ENCODE data around the gene CENPB.

The CENPB gene

GRCh38 chr20:3745686-3746173 is 40.8 kb downstream of the CENPB start:
- no peak for DNase-seq

- peak; percentile 67 for DNase-seq
These were observed 41.5 kb downstream of the CENPB start for GRCh38 chr20:3744806-3745685.

DNA sequence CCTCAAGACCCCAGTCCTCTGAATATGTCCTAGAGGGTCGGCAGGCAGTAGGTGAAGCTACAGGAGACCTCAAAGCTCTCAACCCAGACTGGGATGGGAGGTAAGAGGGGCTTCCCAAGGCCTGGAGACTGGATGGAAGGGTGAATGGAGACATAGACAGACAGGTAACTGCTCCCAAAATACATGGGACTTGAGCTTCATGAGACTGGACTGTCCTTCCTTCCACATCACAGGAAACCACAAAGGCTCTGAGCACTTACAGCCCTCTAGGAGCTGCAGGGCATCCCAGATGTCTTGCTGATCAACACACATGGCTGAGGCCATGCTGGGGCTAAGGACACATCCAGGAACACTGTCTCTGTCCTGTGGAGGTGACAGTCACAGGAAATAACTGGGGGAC is 42.5 kb downstream of the CENPB start:
- no peak for DNase-seq

DNA sequence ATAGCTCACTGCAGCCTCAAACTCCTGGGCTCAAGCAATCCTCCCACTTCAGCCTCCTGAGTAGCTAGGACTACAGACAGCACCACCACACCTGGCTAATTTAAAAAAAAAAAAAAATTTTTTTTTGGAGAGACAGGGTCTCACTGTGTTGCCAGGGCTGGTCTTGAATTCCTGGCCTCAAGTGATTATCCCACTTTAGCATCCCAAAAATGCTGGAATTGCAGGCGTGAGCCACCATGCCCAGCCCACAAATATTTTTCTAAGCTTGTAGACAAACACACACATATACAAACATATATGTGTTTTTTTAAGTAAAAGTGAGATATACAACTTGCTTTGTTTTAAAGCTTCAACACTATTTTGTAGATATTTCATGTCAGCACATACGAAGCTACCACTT is 43.3 kb downstream of the CENPB start:
- no peak for DNase-seq

DNA sequence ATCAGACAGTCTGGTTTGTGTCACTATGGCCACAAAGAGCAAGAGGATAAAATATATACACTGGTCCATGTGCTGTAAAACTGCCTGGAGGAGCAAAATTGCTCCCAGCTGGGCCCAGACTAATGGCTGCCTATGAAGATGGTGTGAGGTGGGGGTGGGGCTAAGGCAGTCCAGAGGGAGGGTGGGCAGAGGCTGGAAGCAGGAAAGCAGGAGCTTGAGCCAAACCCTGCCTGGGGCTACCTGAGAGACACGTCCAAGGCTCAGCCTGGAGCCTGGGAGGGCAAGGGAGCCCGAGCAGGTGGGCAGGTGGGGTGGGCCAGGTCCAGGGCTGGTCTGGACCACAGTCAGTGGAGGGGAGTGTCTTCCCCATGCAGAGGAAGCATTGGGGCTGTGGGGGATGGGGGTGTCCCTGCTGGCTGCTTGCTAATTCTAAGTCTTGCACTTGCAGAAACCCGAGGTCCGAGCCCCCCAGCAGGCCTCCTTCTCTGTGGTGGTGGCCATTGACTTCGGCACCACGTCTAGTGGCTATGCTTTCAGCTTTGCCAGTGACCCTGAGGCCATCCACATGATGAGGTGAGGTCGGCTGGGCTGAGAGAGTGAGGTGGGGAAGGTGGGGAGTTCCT is 44.6 kb downstream of the CENPB start:
- no peak for DNase-seq

GRCh38 chr20:3740615-3741301 is 45.8 kb downstream of the CENPB start:
- DNase-seq = no peak

- DNase-seq = no peak
These were observed 46.6 kb downstream of the CENPB start for GRCh38 chr20:3739926-3740451.

DNA sequence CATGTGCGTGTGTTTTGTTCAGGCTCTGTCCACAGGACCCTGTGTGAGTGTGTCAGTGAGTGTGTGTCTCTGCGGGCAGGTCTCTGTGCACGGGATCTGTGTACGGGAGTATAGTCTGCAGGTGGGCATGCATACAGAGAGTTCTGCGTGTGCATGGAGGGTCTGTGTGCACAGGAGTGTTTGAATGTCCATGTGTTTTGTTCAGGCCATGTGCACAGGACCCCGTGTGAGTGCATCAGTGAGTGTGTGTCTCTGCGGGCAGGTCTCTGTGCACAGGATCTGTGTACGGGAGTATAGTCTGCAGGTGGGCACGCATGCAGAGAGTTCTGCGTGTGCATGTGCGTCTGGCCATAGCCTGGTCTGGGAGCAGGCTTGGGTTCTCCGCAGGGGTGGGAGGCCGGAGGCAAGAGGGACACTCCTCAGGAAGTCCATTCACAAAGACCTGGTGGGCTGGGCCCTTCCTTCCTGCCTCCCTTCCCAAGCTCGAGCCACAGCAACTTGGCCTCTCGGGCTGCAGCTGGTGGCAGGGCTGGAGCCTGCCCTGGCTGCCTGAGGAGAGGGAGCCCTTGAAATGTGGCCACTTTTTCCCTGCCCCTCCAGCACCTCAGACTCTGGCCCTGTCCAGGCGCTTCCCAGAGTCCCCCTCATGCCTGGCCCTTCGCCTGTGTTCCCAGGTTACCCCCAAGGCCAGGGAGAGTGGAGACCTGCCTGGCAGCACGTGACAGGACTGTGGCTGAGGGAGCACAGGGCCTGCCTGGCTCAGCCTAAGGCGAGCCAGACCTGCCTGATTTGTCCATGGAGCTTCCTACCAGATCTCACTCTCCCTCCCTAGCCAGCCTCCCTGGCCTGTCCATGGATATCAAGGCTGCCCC is 47.2 kb downstream of the CENPB start:
- no peak for DNase-seq

- DNase-seq = no peak
These were observed 48.2 kb downstream of the CENPB start for GRCh38 chr20:3738111-3739053.

DNA sequence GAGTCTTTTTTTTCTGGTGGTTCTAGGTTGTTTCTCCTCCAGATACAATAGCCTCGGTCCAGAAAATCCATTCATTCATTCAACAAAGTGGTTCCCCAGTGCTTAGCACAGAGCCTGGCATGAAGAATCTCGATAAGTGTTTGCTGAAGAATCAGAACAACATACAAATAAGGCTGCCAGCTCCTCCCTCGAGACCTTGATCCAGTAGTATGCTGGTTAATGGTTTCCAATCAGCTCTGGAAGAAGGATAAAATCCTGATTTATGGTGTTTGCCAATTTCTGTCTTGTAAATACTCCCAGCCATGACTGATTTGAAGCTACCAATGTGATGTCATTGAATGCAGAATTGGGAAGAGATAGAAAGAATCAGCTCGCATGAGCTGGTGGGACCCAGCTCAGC is 50.8 kb downstream of the CENPB start:
- DNase-seq = no peak

GRCh38 chr20:3734111-3734843 is 52.3 kb downstream of the CENPB start:
- no peak for DNase-seq

Measured in NCI-H748 treated with DMSO at 0.1 percent for 48 hours (cell line).